Measurements from ENCODE around the gene ADRM1.
A peak's percentile ranks its signal among the peaks of the same experiment; 100 is the strongest.

The ADRM1 gene

GRCh38 chr20:62302341-62303061 is at the start of gene ADRM1:
Gene ADRM1 (plus strand): TSS chr20:62302997. CDS start chr20:62303569, 572 bp downstream.
- peak; percentile 90 for DNase-seq (ENCODE audit: low read depth)

- no peak for DNase-seq (ENCODE audit: low read depth)
Measured at GRCh38 chr20:62253398-62253797, 49.4 kb upstream of the ADRM1 start.

GRCh38 chr20:62254021-62254724 is 48.6 kb upstream of the ADRM1 start:
- DNase-seq (ENCODE audit: low read depth): no peak

GRCh38 chr20:62255976-62256375 is 46.8 kb upstream of the ADRM1 start:
- DNase-seq (ENCODE audit: low read depth): no peak

- peak; percentile 26 for DNase-seq (ENCODE audit: low read depth)
Measured at GRCh38 chr20:62258499-62259293, 44.1 kb upstream of the ADRM1 start.

- DNase-seq (ENCODE audit: low read depth): no peak
Measured at GRCh38 chr20:62259294-62259565, 43.6 kb upstream of the ADRM1 start.

GRCh38 chr20:62262064-62262463 is 40.7 kb upstream of the ADRM1 start:
- DNase-seq (ENCODE audit: low read depth): no peak

GRCh38 chr20:62263396-62263795 is 39.4 kb upstream of the ADRM1 start:
- no peak for DNase-seq (ENCODE audit: low read depth)

- DNase-seq (ENCODE audit: low read depth): no peak
Measured at GRCh38 chr20:62265365-62265764, 37.4 kb upstream of the ADRM1 start.

GRCh38 chr20:62266340-62266739 is 36.5 kb upstream of the ADRM1 start:
- no peak for DNase-seq (ENCODE audit: low read depth)

- DNase-seq (ENCODE audit: low read depth): no peak
Measured at GRCh38 chr20:62266851-62267250, 35.9 kb upstream of the ADRM1 start.

- DNase-seq (ENCODE audit: low read depth): no peak
Measured at GRCh38 chr20:62267543-62267942, 35.3 kb upstream of the ADRM1 start.

GRCh38 chr20:62268228-62268900 is 34.4 kb upstream of the ADRM1 start:
- no peak for DNase-seq (ENCODE audit: low read depth)

GRCh38 chr20:62269378-62269777 is 33.4 kb upstream of the ADRM1 start:
- no peak for DNase-seq (ENCODE audit: low read depth)

- no peak for DNase-seq (ENCODE audit: low read depth)
Measured at GRCh38 chr20:62269871-62270270, 32.9 kb upstream of the ADRM1 start.

- no peak for DNase-seq (ENCODE audit: low read depth)
Measured at GRCh38 chr20:62272200-62272599, 30.6 kb upstream of the ADRM1 start.

- DNase-seq (ENCODE audit: low read depth): no peak
Measured at GRCh38 chr20:62273416-62273815, 29.4 kb upstream of the ADRM1 start.

- no peak for DNase-seq (ENCODE audit: low read depth)
Measured at GRCh38 chr20:62274332-62274950, 28.4 kb upstream of the ADRM1 start.

- no peak for DNase-seq (ENCODE audit: low read depth)
Measured at GRCh38 chr20:62275219-62275618, 27.6 kb upstream of the ADRM1 start.

- DNase-seq (ENCODE audit: low read depth): no peak
Measured at GRCh38 chr20:62276439-62276838, 26.4 kb upstream of the ADRM1 start.

- DNase-seq (ENCODE audit: low read depth): no peak
Measured at GRCh38 chr20:62277253-62277652, 25.5 kb upstream of the ADRM1 start.

- no peak for DNase-seq (ENCODE audit: low read depth)
Measured at GRCh38 chr20:62280303-62280702, 22.5 kb upstream of the ADRM1 start.
